H9 (cell line): ENCODE measurements around the gene ADAD2. TPM values are rescaled to one million over a fixed set of nuclear protein-coding genes. Genes with fewer than 3 reads are reported as not detected.

ENCODE experiments used
- DNase-seq: peaks from one replicate; pipeline ENCODE4 v3.0.0-alpha.2; 2017
- H2AFZ ChIP-seq: one replicate; pipeline ENCODE4 v1.6.1; 2013; ENCODE audit warnings: mild to moderate bottlenecking, low read length, control low read depth, moderate library complexity
- H2AK5ac ChIP-seq: 2 replicates; pipeline ENCODE4 v1.6.1; 2013; ENCODE audit warnings: low read length, control low read depth, mixed read lengths; ENCODE audit not compliant: insufficient read length
- H2BK120ac ChIP-seq: one replicate; pipeline ENCODE4 v1.6.1; 2013; ENCODE audit warnings: low read depth, mild to moderate bottlenecking, low read length, control low read depth, inconsistent platforms; ENCODE audit not compliant: poor library complexity, severe bottlenecking
- H2BK12ac ChIP-seq: 2 replicates; pipeline ENCODE4 v1.6.1; 2013; ENCODE audit warnings: low read length, control low read depth, mixed read lengths, low read depth; ENCODE audit not compliant: insufficient read length
- H2BK15ac ChIP-seq: 2 replicates; pipeline ENCODE4 v1.6.1; 2013; ENCODE audit warnings: low read depth, low read length, control low read depth
- H2BK20ac ChIP-seq: one replicate; pipeline ENCODE4 v1.6.1; 2013; ENCODE audit warnings: low read depth, mild to moderate bottlenecking, low read length, control low read depth, inconsistent platforms; ENCODE audit not compliant: poor library complexity, severe bottlenecking
- H2BK5ac ChIP-seq: 2 replicates; pipeline ENCODE4 v1.6.1; 2013; ENCODE audit warnings: low read length, control low read depth, mixed read lengths; ENCODE audit not compliant: insufficient read length
- H3K14ac ChIP-seq: 2 replicates; pipeline ENCODE4 v1.6.1; 2013; ENCODE audit warnings: low read length, control low read depth; ENCODE audit not compliant: insufficient read depth
- H3K18ac ChIP-seq: 2 replicates; pipeline ENCODE4 v1.6.1; 2013; ENCODE audit warnings: low read depth, mild to moderate bottlenecking, mixed read lengths, low read length, control low read depth; ENCODE audit not compliant: insufficient read length
- H3K23ac ChIP-seq: 2 replicates; pipeline ENCODE4 v1.6.1; 2013; ENCODE audit warnings: low read length, control low read depth, mixed read lengths, low read depth; ENCODE audit not compliant: insufficient read length
- H3K23me2 ChIP-seq: 2 replicates; pipeline ENCODE4 v1.6.1; 2013; ENCODE audit warnings: low read depth, mild to moderate bottlenecking, mixed read lengths, low read length, control low read depth; ENCODE audit not compliant: insufficient read length, poor library complexity, severe bottlenecking
- H3K27ac ChIP-seq: 2 replicates; pipeline ENCODE4 v1.5.1; 2013; ENCODE audit warnings: low read length, control low read depth, mixed read lengths, low read depth; ENCODE audit not compliant: insufficient read length
- H3K27me3 ChIP-seq: 2 replicates; pipeline ENCODE4 v1.6.1; 2013; ENCODE audit warnings: low read length, control low read depth, inconsistent platforms; ENCODE audit not compliant: insufficient read depth
- H3K4ac ChIP-seq: 2 replicates; pipeline ENCODE4 v1.6.1; 2013; ENCODE audit warnings: low read depth, mild to moderate bottlenecking, control low read depth, inconsistent platforms, low read length, moderate library complexity
- H3K4me1 ChIP-seq: 2 replicates; pipeline ENCODE4 v1.6.1; 2013; ENCODE audit warnings: low read length, control low read depth, inconsistent platforms; ENCODE audit not compliant: insufficient read depth
- H3K4me2 ChIP-seq: 2 replicates; pipeline ENCODE4 v1.6.1; 2013; ENCODE audit warnings: low read length, control low read depth, mixed read lengths; ENCODE audit not compliant: insufficient read length, insufficient read depth
- H3K56ac ChIP-seq: 2 replicates; pipeline ENCODE4 v1.6.1; 2013; ENCODE audit warnings: low read depth, mild to moderate bottlenecking, mixed read lengths, low read length, control low read depth; ENCODE audit not compliant: insufficient read length
- H3K79me1 ChIP-seq: 2 replicates; pipeline ENCODE4 v1.6.1; 2013; ENCODE audit warnings: low read depth, mild to moderate bottlenecking, moderate library complexity, low read length, control low read depth, inconsistent platforms; ENCODE audit not compliant: insufficient read depth, poor library complexity, severe bottlenecking
- H3K79me2 ChIP-seq: 2 replicates; pipeline ENCODE4 v1.6.1; 2013; ENCODE audit warnings: low read length, control low read depth, inconsistent platforms; ENCODE audit not compliant: insufficient read depth
- H3K9ac ChIP-seq: 2 replicates; pipeline ENCODE4 v1.6.1; 2013; ENCODE audit warnings: low read length, control low read depth, mixed read lengths; ENCODE audit not compliant: insufficient read length; ENCODE audit errors: extremely low read depth
- H3K9me3 ChIP-seq: one replicate; pipeline ENCODE4 v1.6.1; 2013; ENCODE audit warnings: low read depth, low read length, inconsistent platforms; ENCODE audit not compliant: control insufficient read depth
- H3T11ph ChIP-seq: one replicate; pipeline ENCODE4 v1.6.1; 2013; ENCODE audit warnings: mild to moderate bottlenecking, low read length, control low read depth, inconsistent platforms
- H4K20me1 ChIP-seq: one replicate; pipeline ENCODE4 v1.6.1; 2013; ENCODE audit not compliant: control insufficient read depth, insufficient read length, insufficient read depth
- H4K5ac ChIP-seq: 2 replicates; pipeline ENCODE4 v1.6.1; 2013; ENCODE audit warnings: low read depth, mild to moderate bottlenecking, mixed read lengths, low read length, control low read depth; ENCODE audit not compliant: insufficient read length
- H4K8ac ChIP-seq: replicated peaks from 2 replicates; pipeline ENCODE4 v1.6.1; 2013; ENCODE audit warnings: low read length, control low read depth, mixed read lengths, low read depth; ENCODE audit not compliant: insufficient read length
- H4K91ac ChIP-seq: 2 replicates; pipeline ENCODE4 v1.6.1; 2013; ENCODE audit warnings: low read depth, mild to moderate bottlenecking, moderate library complexity, mixed read lengths, low read length, control low read depth; ENCODE audit not compliant: insufficient read length
- H3K27ac Mint-ChIP-seq, 3 experiments: 2 replicates in 2 of 3; 3 replicates in 1 of 3; pipeline ENCODE4 v1.8.0; 2020 to 2021; ENCODE audit warnings: mixed read lengths in 3 of 3, mild to moderate bottlenecking in 1 of 3, moderate library complexity in 1 of 3
- H3K27me3 Mint-ChIP-seq: 2 replicates; pipeline ENCODE4 v1.8.0; 2021; ENCODE audit warnings: low read depth, mild to moderate bottlenecking, moderate library complexity, mixed read lengths
- H3K36me3 Mint-ChIP-seq, 3 experiments: 2 replicates in 2 of 3; 3 replicates in 1 of 3; pipeline ENCODE4 v1.8.0; 2020 to 2021; ENCODE audit warnings: low read depth in 3 of 3, mixed read lengths in 3 of 3; ENCODE audit not compliant: insufficient read depth in 1 of 3
- H3K4me1 Mint-ChIP-seq, 2 experiments: 2 replicates each; pipeline ENCODE4 v1.8.0; 2020; ENCODE audit warnings: mixed read lengths in 2 of 2
- H3K4me3 Mint-ChIP-seq, 2 experiments: 2 replicates in 1 of 2; 3 replicates in 1 of 2; pipeline ENCODE4 v1.8.0; 2020 to 2021; ENCODE audit warnings: mild to moderate bottlenecking in 2 of 2, mixed read lengths in 2 of 2, moderate library complexity in 1 of 2
- H3K9me3 Mint-ChIP-seq, 2 experiments: 2 replicates in 1 of 2; 3 replicates in 1 of 2; pipeline ENCODE4 v1.8.0; 2020; ENCODE audit warnings: mild to moderate bottlenecking in 2 of 2, mixed read lengths in 2 of 2, moderate library complexity in 1 of 2
- CTCF ChIP-seq: fragments of 200-600 bp; sonication (generic); conservative IDR thresholded peaks from 3 replicates; pipeline ENCODE4 v1.8.0; 2021; ENCODE audit warnings: antibody characterized with exemption, mild to moderate bottlenecking
- WGBS: extraction: QIAGEN DNeasy Blood & Tissue Kit; methylation state at CpG from one replicate; pipeline ENCODE4 v1.1.7; 2013; ENCODE audit warnings: missing lambda C conversion rate, low lambda C conversion rate, mixed read lengths; ENCODE audit not compliant: insufficient read length; ENCODE audit errors: extremely low coverage; 5-methylcytosine and 5-hydroxymethylcytosine counted together
- total RNA-seq: library from RNA; stranded (reverse); gene quantifications from 2 replicates; pipeline ENCODE4 v1.2.1, GENCODE V29; 2021

Gene ADAD2
- total RNA-seq, 1 experiment from 2014 or later: 1.0 TPM

- no peak overlapping the region for H3K4me2 ChIP-seq
- Mint-ChIP-seq H3K27ac (no peak overlapping the region; a peak in 1 of 7 replicates), H3K9me3 (peaks cover 0 to 4% of the 10 kb centered on the region in 2 experiments; a peak in 2 of 5 replicates), H3K36me3 (no peaks in the 10 kb centered on the region), H3K4me1 (peaks cover 2 to 11% of the 10 kb centered on the region in 2 experiments; a peak in 2 of 4 replicates), H3K4me3 (no peak overlapping the region), H3K27me3 (peaks cover 10% of the 10 kb centered on the region)
- DNase-seq: no peak
- H3K79me2 ChIP-seq: no peaks in the 10 kb centered on the region
- TF ChIP-seq CTCF: no peak
- no peak overlapping the region for H3K9ac ChIP-seq
- no peak overlapping the region for H2BK5ac ChIP-seq
- H3K23me2 ChIP-seq: no peaks in the 10 kb centered on the region
- no peak overlapping the region for H2BK15ac ChIP-seq
- no peak overlapping the region for H2BK120ac ChIP-seq
- H2AFZ ChIP-seq: no peak overlapping the region
- WGBS: no CpG with 5 or more reads among the region's 2 CpGs
- no peak overlapping the region for H3K23ac ChIP-seq
- H3K14ac ChIP-seq: no peak overlapping the region
- H3K27me3 ChIP-seq: no peaks in the 10 kb centered on the region
- no peak overlapping the region for H3T11ph ChIP-seq
- H2AK5ac ChIP-seq: no peak overlapping the region
- H3K4me1 ChIP-seq: no peaks in the 10 kb centered on the region
- H3K79me1 ChIP-seq: no peaks in the 10 kb centered on the region
- no peak overlapping the region for H4K5ac ChIP-seq
- no peaks in the 10 kb centered on the region for H3K9me3 ChIP-seq
- no peak overlapping the region for H4K91ac ChIP-seq
- no peak overlapping the region for H2BK12ac ChIP-seq
- H3K18ac ChIP-seq: no peak overlapping the region
- H2BK20ac ChIP-seq: no peak overlapping the region
- H4K8ac ChIP-seq: no peak overlapping the region
- no peak overlapping the region for H3K56ac ChIP-seq
- H3K4ac ChIP-seq: no peak overlapping the region
- no peak overlapping the region for H3K27ac ChIP-seq
- no peaks in the 10 kb centered on the region for H4K20me1 ChIP-seq
Observed at GRCh38 chr16:84240455-84240854, 49.5 kb downstream of the ADAD2 start.
